Hematopoietic multipotent progenitor cell treated with erythropoietin and hydrocortisone succinate and interleukin-3 and kit ligand, for 15 days (in vitro differentiated cells): Measurements from ENCODE around the gene GOLGA8A.
"Not testable (repeated sequence)": the region's sequence is repeated elsewhere in the genome, so short reads cannot be mapped to it uniquely, and the experiment has no call there.

Experiments used
- DNase-seq: peaks from one replicate; pipeline ENCODE4 v3.0.0-alpha.2; 2015; ENCODE audit warnings: low spot score

Gene GOLGA8A

GRCh38 chr15:34408973-34409372 lies 28.6 kb downstream of the GOLGA8A start:
- DNase-seq = not testable (repeated sequence)

GRCh38 chr15:34403899-34404298 lies 33.7 kb downstream of the GOLGA8A start:
- not testable (repeated sequence) for DNase-seq

GRCh38 chr15:34403160-34403598 lies 34.4 kb downstream of the GOLGA8A start:
- not testable (repeated sequence) for DNase-seq

- DNase-seq = not testable (repeated sequence)
Observed at GRCh38 chr15:34397637-34398259, 39.9 kb downstream of the GOLGA8A start.

- DNase-seq = not testable (repeated sequence)
Observed at GRCh38 chr15:34392981-34393380, 44.6 kb downstream of the GOLGA8A start.

GRCh38 chr15:34389594-34390086 lies 48.0 kb downstream of the GOLGA8A start:
- not testable (repeated sequence) for DNase-seq
